Measurements from ENCODE around the gene RTL1. TPM values are rescaled to one million over a fixed set of nuclear protein-coding genes. Genes with fewer than 3 reads are reported as not detected.

RTL1 gene
- total and polyA plus RNA-seq, 8 donors: 0.06 to 0.20 (median 0.10) TPM; not detected in 2

GRCh38 chr14:100893228-100893601 lies 10.3 kb downstream of the RTL1 start:
- H3K36me3 ChIP-seq: no peaks in the 10 kb centered on the region
- H3K4me1 ChIP-seq: no peaks in the 10 kb centered on the region
- H3K4me3 ChIP-seq: no peak overlapping the region
- intact Hi-C loops (cut with DNase I): no loop called here
- no peaks in the 10 kb centered on the region for H3K9me3 ChIP-seq
- peak in 1 of 4 donors; percentile 20 for DNase-seq
- ATAC-seq: no peak
- no peak for TF ChIP-seq CTCF (IDR thresholded peaks at IDR 0.05)
- peaks cover 0 to 50% of the 10 kb centered on the region in 2 donors for H3K27me3 ChIP-seq
- no peak overlapping the region for H3K27ac ChIP-seq

DNA sequence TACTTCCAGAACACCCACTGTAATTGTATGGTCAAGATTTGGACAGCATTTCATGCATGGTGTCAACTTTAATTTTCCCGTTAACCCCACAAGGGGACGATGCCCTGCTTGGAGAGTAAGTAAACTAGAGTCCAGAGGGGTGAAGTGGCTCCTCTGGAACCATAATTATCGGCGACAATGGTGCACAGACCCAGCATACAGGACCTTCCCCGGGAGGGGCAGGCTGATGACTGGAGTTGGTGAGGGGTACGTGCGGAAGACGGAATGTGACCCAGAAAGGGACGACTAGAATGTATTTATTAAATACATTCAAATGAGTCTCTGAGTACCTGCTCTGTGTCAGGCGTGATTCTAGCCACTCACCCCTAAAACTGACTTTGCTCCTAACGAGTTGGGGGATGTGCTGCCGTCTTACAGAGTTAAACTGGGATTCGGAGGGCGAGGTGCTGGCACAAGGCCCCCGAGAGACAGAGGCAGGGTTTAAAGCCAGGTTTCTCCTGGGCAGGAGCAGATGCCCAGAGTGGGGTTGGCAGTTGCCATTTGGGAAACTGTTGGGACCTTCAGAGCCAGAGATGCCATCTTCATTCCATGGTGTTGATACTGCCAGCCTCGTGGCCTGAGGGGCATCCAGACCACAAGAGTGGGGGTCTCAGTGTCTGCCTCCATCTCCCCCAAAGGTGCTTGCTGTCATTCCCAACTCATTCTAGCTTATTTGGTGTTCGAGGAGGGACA lies 10.9 kb downstream of the RTL1 start:
- Histone ChIP-seq H3K27ac (no peak overlapping the region), H3K36me3 (no peaks in the 10 kb centered on the region), H3K9me3 (no peaks in the 10 kb centered on the region), H3K4me1 (no peaks in the 10 kb centered on the region), H3K4me3 (no peak overlapping the region), H3K27me3 (peaks cover 0 to 45% of the 10 kb centered on the region in 2 donors)
- ATAC-seq: no peak
- peak in 1 of 4 donors; percentile 23 for DNase-seq
- no peak for TF ChIP-seq CTCF (IDR thresholded peaks at IDR 0.05)
- intact Hi-C loops (cut with DNase I): no loop called here

DNA sequence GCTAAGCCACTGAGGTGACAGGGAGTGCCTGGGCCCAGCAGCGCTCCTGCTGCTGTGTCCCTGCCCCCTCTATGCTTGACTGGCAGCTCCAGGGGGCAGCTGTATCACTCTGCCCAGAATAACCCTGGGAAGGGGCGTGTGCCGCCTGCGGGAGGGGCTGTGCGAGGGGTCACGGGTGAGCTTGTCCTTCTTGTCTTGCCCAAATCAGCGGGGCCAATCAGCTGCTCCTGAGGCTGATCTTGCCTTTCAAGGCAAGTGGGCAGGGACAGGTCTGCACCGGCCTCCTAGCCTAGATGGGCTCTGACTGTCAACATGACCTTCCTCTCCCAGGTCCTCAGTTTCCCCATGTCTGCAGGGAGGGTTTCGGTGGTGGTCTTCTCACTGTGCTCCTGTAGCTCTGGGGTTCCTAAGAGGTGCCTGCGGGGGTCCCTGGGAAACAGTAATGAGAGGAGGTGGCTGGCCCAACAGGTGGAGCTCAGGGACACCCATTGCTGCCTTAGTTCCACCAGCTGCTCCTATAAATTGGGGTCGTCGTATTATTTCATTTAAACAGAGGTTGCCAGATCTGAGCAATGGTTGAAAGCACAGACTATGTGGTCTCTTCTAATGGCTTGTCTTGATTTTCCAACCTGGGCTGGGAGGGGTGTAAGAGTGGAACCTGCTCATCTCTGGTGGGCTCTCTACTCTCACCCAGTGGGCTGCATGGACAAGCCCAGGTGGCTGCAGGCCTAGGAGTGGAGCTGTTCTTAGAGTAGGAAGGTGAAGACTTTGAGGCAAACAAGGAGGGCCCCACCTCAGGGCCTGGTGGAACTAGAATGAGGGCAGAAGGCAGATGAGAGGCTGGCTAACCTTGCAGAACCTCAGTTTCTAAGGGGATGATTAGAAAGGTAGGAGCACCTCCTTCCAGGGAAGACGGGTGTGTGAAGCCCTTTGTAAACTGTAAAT lies 11.7 kb downstream of the RTL1 start:
- no peak for ATAC-seq
- no peaks in the 10 kb centered on the region for H3K4me1 ChIP-seq
- peaks cover 0 to 44% of the 10 kb centered on the region in 2 donors for H3K27me3 ChIP-seq
- H3K27ac ChIP-seq: no peak overlapping the region
- H3K4me3 ChIP-seq: no peak overlapping the region
- H3K36me3 ChIP-seq: no peaks in the 10 kb centered on the region
- no peak for TF ChIP-seq CTCF (IDR thresholded peaks at IDR 0.05)
- intact Hi-C loops (cut with DNase I): no loop called here
- peak in 2 of 4 donors; percentile 25 to 50 for DNase-seq
- H3K9me3 ChIP-seq: no peaks in the 10 kb centered on the region

DNA sequence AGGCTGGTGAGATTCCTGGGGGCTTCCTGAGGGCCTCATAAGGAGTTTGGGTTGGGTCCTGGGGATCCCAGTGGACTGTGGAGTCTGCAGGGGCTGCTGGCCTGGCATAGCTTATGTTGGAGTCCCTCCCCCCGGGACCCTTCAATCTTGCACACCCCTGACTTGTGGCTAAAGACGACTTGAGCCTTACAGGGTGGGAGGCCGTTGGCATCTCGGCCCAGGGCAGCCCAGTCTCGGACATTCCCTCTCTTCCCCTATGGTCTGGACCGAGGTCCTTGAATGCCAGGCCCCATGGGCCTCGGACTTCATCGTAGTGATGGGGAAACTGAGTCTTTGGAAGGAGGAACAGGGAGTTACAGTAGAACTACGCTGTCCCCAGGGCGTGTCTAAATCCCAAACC lies 12.5 kb downstream of the RTL1 start:
- intact Hi-C loops (cut with DNase I): no loop called here
- no peak overlapping the region for H3K27ac ChIP-seq
- H3K36me3 ChIP-seq: no peaks in the 10 kb centered on the region
- H3K4me3 ChIP-seq: no peak overlapping the region
- H3K4me1 ChIP-seq: no peaks in the 10 kb centered on the region
- TF ChIP-seq CTCF (IDR thresholded peaks at IDR 0.05): no peak
- peaks cover 0 to 37% of the 10 kb centered on the region in 2 donors for H3K27me3 ChIP-seq
- no peak for ATAC-seq
- DNase-seq: peak in 2 of 4 donors; percentile 14 to 28
- H3K9me3 ChIP-seq: no peaks in the 10 kb centered on the region
